IMR-90 (cell line): ENCODE data around the gene SHISA3. TPM values are rescaled to one million over a fixed set of nuclear protein-coding genes. Genes with fewer than 3 reads are reported as not detected.

Source experiments
- ATAC-seq: fragments of 200-7000 bp; cut with Tn5 transposase; 2 replicates; pipeline ENCODE4 v1.9.1; 2020; ENCODE audit warnings: low read depth, mild to moderate bottlenecking, moderate library complexity
- BruUV-seq: library from RNA; stranded (reverse); fragments of 400-500 nt; replicated peaks from 2 replicates; lab custom pipeline; 2021; lab: Mats Ljungman, UMichigan
- CTCF ChIA-PET: fragments of 300-600 bp; formaldehyde crosslinking; extraction: SDS; loops from one replicate; lab custom pipeline; 2021; ENCODE audit warnings: antibody characterized with exemption; lab: Yijun Ruan, JAX
- POLR2A ChIA-PET: fragments of 300-600 bp; sonication (Branson Sonifier 250); formaldehyde crosslinking; loops from one replicate; lab custom pipeline; 2022; ENCODE audit warnings: antibody characterized with exemption; ENCODE audit not compliant: unreplicated experiment; lab: Charles Lee
- DNase-seq: peaks from one replicate; pipeline ENCODE4 v3.0.0; 2013
- H2AFZ ChIP-seq: replicated peaks from 2 replicates; pipeline ENCODE3; 2013; ENCODE audit warnings: low read length, mild to moderate bottlenecking; ENCODE audit not compliant: poor library complexity
- H2AK5ac ChIP-seq: 2 replicates; pipeline ENCODE4 v1.6.1; 2013; ENCODE audit warnings: low read depth, low read length, inconsistent platforms
- H2AK9ac ChIP-seq: replicated peaks from 2 replicates; pipeline ENCODE3; 2013; ENCODE audit warnings: mild to moderate bottlenecking, low read depth, low read length, moderate library complexity; ENCODE audit not compliant: poor library complexity
- H2BK120ac ChIP-seq: 2 replicates; pipeline ENCODE4 v1.6.1; 2013; ENCODE audit warnings: low read depth, low read length, inconsistent platforms
- H2BK15ac ChIP-seq: 3 replicates; pipeline ENCODE4 v1.6.1; 2013; ENCODE audit warnings: low read depth, low read length, inconsistent platforms
- H2BK20ac ChIP-seq: 2 replicates; pipeline ENCODE4 v1.6.1; 2013; ENCODE audit warnings: low read depth, mild to moderate bottlenecking, inconsistent platforms, low read length, moderate library complexity
- H2BK5ac ChIP-seq: 2 replicates; pipeline ENCODE4 v1.6.1; 2013; ENCODE audit warnings: mild to moderate bottlenecking, low read depth, low read length, inconsistent platforms; ENCODE audit not compliant: poor library complexity, severe bottlenecking
- H3K14ac ChIP-seq: replicated peaks from 2 replicates; pipeline ENCODE4 v1.6.1; 2013; ENCODE audit warnings: low read depth, low read length, inconsistent platforms
- H3K18ac ChIP-seq: 2 replicates; pipeline ENCODE4 v1.6.1; 2013; ENCODE audit warnings: low read depth, low read length, control low read depth
- H3K23ac ChIP-seq: 2 replicates; pipeline ENCODE4 v1.6.1; 2013; ENCODE audit warnings: low read depth, low read length, inconsistent platforms
- H3K27ac ChIP-seq: 2 replicates; pipeline ENCODE4 v1.5.1; 2013; ENCODE audit warnings: mild to moderate bottlenecking, control low read depth, low read length; ENCODE audit not compliant: insufficient read depth
- H3K27me3 ChIP-seq: 2 replicates; pipeline ENCODE4 v1.6.1; 2013; ENCODE audit warnings: low read length; ENCODE audit not compliant: control insufficient read depth, insufficient read depth
- H3K36me3 ChIP-seq: 2 replicates; pipeline ENCODE4 v1.6.1; 2013; ENCODE audit warnings: low read length, mixed read lengths; ENCODE audit not compliant: control insufficient read depth, insufficient read depth
- H3K4ac ChIP-seq: 2 replicates; pipeline ENCODE4 v1.6.1; 2013; ENCODE audit warnings: low read depth, low read length, inconsistent platforms
- H3K4me1 ChIP-seq: 2 replicates; pipeline ENCODE4 v1.6.1; 2013; ENCODE audit warnings: low read length, mixed read lengths; ENCODE audit not compliant: control insufficient read depth, insufficient read depth
- H3K4me2 ChIP-seq: 2 replicates; pipeline ENCODE4 v1.6.1; 2013; ENCODE audit warnings: low read depth, mild to moderate bottlenecking, control low read depth, low read length, moderate library complexity
- H3K4me3 ChIP-seq: 2 replicates; pipeline ENCODE4 v1.5.1; 2013; ENCODE audit warnings: low read depth, mild to moderate bottlenecking, control low read depth, low read length, moderate library complexity; ENCODE audit not compliant: insufficient read depth
- H3K56ac ChIP-seq: 2 replicates; pipeline ENCODE4 v1.6.1; 2013; ENCODE audit warnings: low read length, inconsistent platforms; ENCODE audit not compliant: insufficient read depth; ENCODE audit errors: extremely low read depth
- H3K79me1 ChIP-seq, 2 experiments: 2 replicates each; pipeline ENCODE4 v1.6.1; 2013; ENCODE audit warnings: low read length in 2 of 2, inconsistent platforms in 1 of 2, low read depth in 1 of 2
- H3K9ac ChIP-seq: 2 replicates; pipeline ENCODE4 v1.6.1; 2013; ENCODE audit warnings: low read depth, low read length, control low read depth
- H3K9me1 ChIP-seq: 2 replicates; pipeline ENCODE4 v1.6.1; 2013; ENCODE audit warnings: low read length, inconsistent platforms; ENCODE audit not compliant: insufficient read depth
- H3K9me3 ChIP-seq: 2 replicates; pipeline ENCODE4 v1.6.1; 2013; ENCODE audit warnings: low read length; ENCODE audit not compliant: control insufficient read depth, insufficient read depth
- H4K20me1 ChIP-seq: 2 replicates; pipeline ENCODE4 v1.6.1; 2013; ENCODE audit warnings: low read length, inconsistent platforms; ENCODE audit not compliant: insufficient read depth
- H4K5ac ChIP-seq: 2 replicates; pipeline ENCODE4 v1.6.1; 2013; ENCODE audit warnings: mild to moderate bottlenecking, low read depth, low read length, control low read depth
- H4K8ac ChIP-seq, 2 experiments: 2 replicates each; pipeline ENCODE4 v1.6.1; 2013; ENCODE audit warnings: low read depth in 2 of 2, low read length in 2 of 2, control low read depth in 1 of 2, inconsistent platforms in 1 of 2
- H4K91ac ChIP-seq: 2 replicates; pipeline ENCODE4 v1.6.1; 2013; ENCODE audit warnings: low read depth, low read length, inconsistent platforms; ENCODE audit not compliant: insufficient read depth
- BHLHE40 ChIP-seq: fragments of 150-350 bp; IDR thresholded peaks from 2 replicates; pipeline ENCODE4 v1.6.1; 2016; ENCODE audit warnings: mild to moderate bottlenecking, low read depth, low read length
- CEBPB ChIP-seq: IDR thresholded peaks from 2 replicates; pipeline ENCODE4 v1.6.1; 2012; ENCODE audit warnings: low read depth, low read length, improper control_type of control experiment
- CHD1 ChIP-seq: IDR thresholded peaks from 2 replicates; pipeline ENCODE4 v1.6.1; 2012; ENCODE audit warnings: low read depth, low read length, improper control_type of control experiment
- CTCF ChIP-seq: conservative IDR thresholded peaks from 2 replicates; pipeline ENCODE4 v1.5.1; 2012; ENCODE audit warnings: mild to moderate bottlenecking, low read depth, low read length, improper control_type of control experiment
- FOS ChIP-seq: fragments of 150-350 bp; IDR thresholded peaks from 2 replicates; pipeline ENCODE4 v1.6.1; 2016; ENCODE audit warnings: low read depth, low read length
- MAZ ChIP-seq: IDR thresholded peaks from 2 replicates; pipeline ENCODE4 v1.6.1; 2012; ENCODE audit warnings: low read depth, mild to moderate bottlenecking, low read length, improper control_type of control experiment, moderate library complexity, borderline replicate concordance
- POLR2A ChIP-seq: IDR thresholded peaks from 2 replicates; pipeline ENCODE4 v1.6.1; 2012; ENCODE audit warnings: mild to moderate bottlenecking, low read depth, low read length
- RFX5 ChIP-seq: IDR thresholded peaks from 2 replicates; pipeline ENCODE4 v1.8.0; 2012; ENCODE audit warnings: low read depth, mild to moderate bottlenecking, low read length, moderate library complexity
- WGBS, 2 experiments: methylation state at CpG; one replicate each; pipeline versions ENCODE4 v1.1.5 to v1.1.7; 2013; ENCODE audit warnings: missing lambda C conversion rate in 2 of 2; ENCODE audit not compliant: insufficient read length in 1 of 2; ENCODE audit errors: extremely low coverage in 2 of 2; 5-methylcytosine and 5-hydroxymethylcytosine counted together
- dilution Hi-C: fragments of 300-500 bp; cut with HindIII; formaldehyde crosslinking; loops from one replicate; pipeline ENCODE4 v1.14.3; 2018; ENCODE audit warnings: low sequenced_read_pairs; ENCODE audit not compliant: unreplicated experiment
- in situ Hi-C: fragments of 300-500 bp; cut with MboI; formaldehyde crosslinking; loops from 3 replicates; pipeline ENCODE4 v1.14.3; 2019; ENCODE audit warnings: low sequenced_read_pairs, inconsistent platforms, mixed read lengths
- intact Hi-C: fragments of 100-400 bp; cut with micrococcal nuclease; formaldehyde crosslinking; loops from 2 replicates; pipeline ENCODE4 v1.10.0; 2022
- polyA plus RNA-seq, 3 experiments: library from polyadenylated mRNA; depleted of rRNA; stranded (reverse); fragments of >200 nt; gene quantifications; 2 replicates each; pipeline ENCODE4 v1.2.3, GENCODE V29; 2012; ENCODE audit warnings: low replicate concordance in 1 of 3
- total RNA-seq: library from RNA; depleted of rRNA; stranded (reverse); fragments of >200 nt; gene quantifications from 2 replicates; pipeline ENCODE4 v1.2.3, GENCODE V29; 2012

The SHISA3 gene
- total and polyA plus RNA-seq, 2 of the 4 experiments (the other 2 are of a cell fraction), result 0.18 to 0.77 TPM

- TF ChIP-seq CEBPB (no peak), BHLHE40 (no peak), FOS (no peak), RFX5 (no peak)
Measured at GRCh38 chr4:42440083-42440482, 42.8 kb downstream of the SHISA3 start (continued).

- H3K79me1 ChIP-seq, result no peaks in the 10 kb centered on the region
- H3K9ac ChIP-seq, result no peak overlapping the region
- H4K20me1 ChIP-seq, result no peaks in the 10 kb centered on the region
- no peak overlapping the region for H2BK20ac ChIP-seq
- intact Hi-C loops (no loop called here), in situ Hi-C loops (no loop called here), dilution Hi-C loops (no loop called here)
- no TSS peak for BruUV-seq
- no peaks in the 10 kb centered on the region for H3K9me1 ChIP-seq
- no peak overlapping the region for H2AFZ ChIP-seq
- no peak overlapping the region for H3K4ac ChIP-seq
- H3K36me3 ChIP-seq, result no peaks in the 10 kb centered on the region
- no peak overlapping the region for H2BK120ac ChIP-seq
- no peak for TF ChIP-seq POLR2A
- no peak for TF ChIP-seq CHD1
- TF ChIP-seq FOS, result no peak
- no peak for TF ChIP-seq CTCF
- TF ChIP-seq MAZ, result no peak
- CTCF ChIA-PET, result no interaction called here
- H3K56ac ChIP-seq, result no peak overlapping the region
- H4K91ac ChIP-seq, result no peak overlapping the region
- H3K4me3 ChIP-seq, result no peak overlapping the region
- no peak overlapping the region for H2AK9ac ChIP-seq
- no peak overlapping the region for H4K5ac ChIP-seq
- no peak overlapping the region for H3K14ac ChIP-seq
- no peak overlapping the region for H3K27ac ChIP-seq
- ATAC-seq, result no peak
- H4K8ac ChIP-seq, result no peak overlapping the region
- no peak overlapping the region for H2BK5ac ChIP-seq
- no peaks in the 10 kb centered on the region; the same call in none of the 2 replicates for H3K27me3 ChIP-seq
- POLR2A ChIA-PET, result no interaction called here
- no peak overlapping the region for H3K4me2 ChIP-seq
- H3K4me1 ChIP-seq, result no peaks in the 10 kb centered on the region
- H3K18ac ChIP-seq, result no peak overlapping the region
- H2BK15ac ChIP-seq, result no peak overlapping the region
- H3K23ac ChIP-seq, result no peak overlapping the region
- no peak overlapping the region for H2AK5ac ChIP-seq
- H3K9me3 ChIP-seq, result no peaks in the 10 kb centered on the region
- no peak for DNase-seq
- WGBS, 2 experiments, result no CpG with 5 or more reads among the region's 2 CpGs
Measured at GRCh38 chr4:42442601-42443000, 45.3 kb downstream of the SHISA3 start.
